ENCODE measurements around the gene MSRB3.

- no peak for TF ChIP-seq CTCF (conservative IDR thresholded peaks at IDR 0.05 in 1 of 2, IDR thresholded peaks at IDR 0.05 in 1 of 2; ENCODE audit: low read depth in 1 of 2, low read length in 2 of 2)
- TF ChIP-seq EZH2 (IDR thresholded peaks at IDR 0.05; ENCODE audit: low read length, missing control alignments) = no peak
Measured at GRCh38 chr12:65325183-65325582, 46.7 kb downstream of the MSRB3 start.
